ENCODE results near the gene CISH.

CISH gene

DNA sequence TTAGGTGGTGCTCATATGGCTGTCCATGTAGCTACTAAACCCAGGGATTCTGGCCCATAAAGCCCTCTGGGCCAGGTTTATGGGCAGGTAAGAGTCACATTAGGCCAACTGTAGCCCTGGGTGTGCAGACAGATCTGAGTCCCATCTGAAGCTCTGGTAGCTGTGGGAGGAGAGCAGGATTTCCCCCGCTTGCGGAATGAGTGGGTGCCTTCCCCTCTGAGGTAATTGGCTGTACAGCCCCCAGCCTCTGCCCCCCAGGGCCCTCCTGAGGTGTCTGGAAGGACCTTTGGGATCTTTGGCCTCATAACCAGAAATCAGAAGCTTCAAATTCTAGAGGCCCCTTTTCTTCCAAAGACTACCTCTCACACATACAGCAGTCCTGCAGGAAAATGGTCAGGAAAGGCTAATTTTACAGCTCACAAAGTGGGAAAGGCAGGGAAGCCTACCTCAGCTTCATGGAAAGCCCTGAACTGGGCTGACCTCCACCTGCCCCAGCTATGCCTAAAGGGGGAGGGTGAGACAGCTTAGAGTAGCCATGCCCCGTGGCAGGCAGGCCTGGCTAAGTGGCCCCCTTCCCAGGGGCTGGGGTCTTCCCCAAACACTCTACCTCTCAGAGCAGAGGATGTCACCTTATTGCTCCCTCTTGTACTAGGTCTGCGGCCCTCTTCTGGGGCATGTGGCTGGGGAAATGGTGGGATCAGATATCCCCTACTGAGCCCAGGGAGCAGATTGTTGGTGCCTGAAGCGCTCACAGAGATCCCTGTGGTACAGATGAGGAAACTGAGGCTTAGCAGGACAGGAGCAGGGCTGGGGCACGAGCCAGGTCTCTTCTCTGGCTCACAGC lies 25.4 kb downstream of the CISH start:
- Histone ChIP-seq H3K4me3 (ENCODE audit: low read length, poor library complexity, severe bottlenecking) (no peak overlapping the region), H3K9me2 (replicated peaks; ENCODE audit: low read depth, low read length) (no peaks in the 10 kb centered on the region), H3K9me3 (ENCODE audit: insufficient read depth, low read depth, low read length) (no peaks in the 10 kb centered on the region), H2AFZ (ENCODE audit: low read length) (no peak overlapping the region), H3K27me3 (ENCODE audit: insufficient read depth, low read length, poor library complexity, severe bottlenecking) (no peaks in the 10 kb centered on the region), H3K4me1 (ENCODE audit: insufficient read depth, low read length, poor library complexity, severe bottlenecking) (peaks cover 7% of the 10 kb centered on the region), H3K9ac (ENCODE audit: low read depth, low read length, poor library complexity, severe bottlenecking) (no peak overlapping the region), H3K36me3 (ENCODE audit: insufficient read depth, low read length) (no peaks in the 10 kb centered on the region), H3K4me2 (ENCODE audit: low read depth, low read length, poor library complexity, severe bottlenecking) (no peak overlapping the region), H3F3A (ENCODE audit: low read depth) (no peaks in the 10 kb centered on the region), H3K79me2 (ENCODE audit: insufficient read depth, low read length) (no peaks in the 10 kb centered on the region), H4K20me1 (ENCODE audit: insufficient read depth, low read length, poor library complexity, severe bottlenecking) (no peaks in the 10 kb centered on the region)
- TF ChIP-seq, protein P1, sequence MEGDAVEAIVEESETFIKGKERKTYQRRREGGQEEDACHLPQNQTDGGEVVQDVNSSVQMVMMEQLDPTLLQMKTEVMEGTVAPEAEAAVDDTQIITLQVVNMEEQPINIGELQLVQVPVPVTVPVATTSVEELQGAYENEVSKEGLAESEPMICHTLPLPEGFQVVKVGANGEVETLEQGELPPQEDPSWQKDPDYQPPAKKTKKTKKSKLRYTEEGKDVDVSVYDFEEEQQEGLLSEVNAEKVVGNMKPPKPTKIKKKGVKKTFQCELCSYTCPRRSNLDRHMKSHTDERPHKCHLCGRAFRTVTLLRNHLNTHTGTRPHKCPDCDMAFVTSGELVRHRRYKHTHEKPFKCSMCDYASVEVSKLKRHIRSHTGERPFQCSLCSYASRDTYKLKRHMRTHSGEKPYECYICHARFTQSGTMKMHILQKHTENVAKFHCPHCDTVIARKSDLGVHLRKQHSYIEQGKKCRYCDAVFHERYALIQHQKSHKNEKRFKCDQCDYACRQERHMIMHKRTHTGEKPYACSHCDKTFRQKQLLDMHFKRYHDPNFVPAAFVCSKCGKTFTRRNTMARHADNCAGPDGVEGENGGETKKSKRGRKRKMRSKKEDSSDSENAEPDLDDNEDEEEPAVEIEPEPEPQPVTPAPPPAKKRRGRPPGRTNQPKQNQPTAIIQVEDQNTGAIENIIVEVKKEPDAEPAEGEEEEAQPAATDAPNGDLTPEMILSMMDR (conservative IDR thresholded peaks at IDR 0.05; ENCODE audit: low read length), result no peak
- TF ChIP-seq EZH2phosphoT487 (IDR thresholded peaks at IDR 0.05; ENCODE audit: borderline replicate concordance), result no peak

DNA sequence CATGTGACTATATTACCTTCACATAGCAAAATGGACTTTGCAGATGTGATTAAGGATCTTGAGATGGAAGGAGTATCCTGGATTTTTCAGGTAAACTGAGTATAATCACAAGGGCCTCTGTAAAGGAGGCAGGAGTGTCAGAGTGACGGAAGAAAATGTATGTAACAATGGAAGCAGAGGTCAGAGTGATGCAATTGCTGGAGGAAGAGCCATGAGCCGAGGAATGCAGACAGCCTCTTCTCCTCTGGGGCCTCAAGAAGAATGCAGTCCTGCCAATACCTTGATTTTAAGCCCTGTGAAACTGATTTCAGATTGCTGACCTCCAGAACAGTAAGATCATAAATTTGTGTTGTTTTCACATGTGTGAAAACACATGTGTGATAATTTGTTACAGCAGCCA lies 27.2 kb downstream of the CISH start:
- H3K9ac ChIP-seq (ENCODE audit: low read depth, low read length, poor library complexity, severe bottlenecking), result no peak overlapping the region
- H3K9me2 ChIP-seq (replicated peaks; ENCODE audit: low read depth, low read length), result no peaks in the 10 kb centered on the region
- no peaks in the 10 kb centered on the region for H3K27me3 ChIP-seq (ENCODE audit: insufficient read depth, low read length, poor library complexity, severe bottlenecking)
- no peak overlapping the region for H3K4me3 ChIP-seq (ENCODE audit: low read length, poor library complexity, severe bottlenecking)
- H3K4me2 ChIP-seq (ENCODE audit: low read depth, low read length, poor library complexity, severe bottlenecking), result no peak overlapping the region
- no peaks in the 10 kb centered on the region for H3K36me3 ChIP-seq (ENCODE audit: insufficient read depth, low read length)
- no peaks in the 10 kb centered on the region for H3K4me1 ChIP-seq (ENCODE audit: insufficient read depth, low read length, poor library complexity, severe bottlenecking)
- H3F3A ChIP-seq (ENCODE audit: low read depth), result no peaks in the 10 kb centered on the region
- no peaks in the 10 kb centered on the region for H4K20me1 ChIP-seq (ENCODE audit: insufficient read depth, low read length, poor library complexity, severe bottlenecking)
- H2AFZ ChIP-seq (ENCODE audit: low read length), result no peak overlapping the region
- TF ChIP-seq, protein P1 (conservative IDR thresholded peaks at IDR 0.05; ENCODE audit: low read length), result no peak
- TF ChIP-seq EZH2phosphoT487 (IDR thresholded peaks at IDR 0.05; ENCODE audit: borderline replicate concordance), result no peak
- no peaks in the 10 kb centered on the region for H3K9me3 ChIP-seq (ENCODE audit: insufficient read depth, low read depth, low read length)
- H3K79me2 ChIP-seq (ENCODE audit: insufficient read depth, low read length), result no peaks in the 10 kb centered on the region

DNA sequence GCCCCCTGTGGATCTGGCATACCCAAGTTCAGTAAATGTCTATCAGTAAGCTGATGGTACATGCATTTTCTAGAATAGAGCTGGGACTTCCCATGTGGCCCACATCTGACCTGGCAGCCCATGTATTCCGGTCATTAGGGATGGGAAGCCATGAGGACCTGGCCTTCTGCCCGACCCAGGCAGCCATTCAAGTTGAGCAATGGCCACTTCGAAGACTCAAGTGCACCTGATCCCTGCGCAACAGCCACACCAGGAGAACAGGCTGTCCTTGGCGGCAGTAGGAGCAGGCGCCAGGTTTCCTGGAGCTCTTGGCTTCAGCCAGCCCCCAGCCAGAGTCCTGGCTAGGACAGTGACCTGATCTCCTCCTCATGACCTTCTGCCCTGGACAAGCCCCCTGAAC lies 27.7 kb downstream of the CISH start:
- Histone ChIP-seq H3F3A (ENCODE audit: low read depth) (no peaks in the 10 kb centered on the region), H3K9me3 (ENCODE audit: insufficient read depth, low read depth, low read length) (no peaks in the 10 kb centered on the region), H3K79me2 (ENCODE audit: insufficient read depth, low read length) (no peaks in the 10 kb centered on the region), H3K9ac (ENCODE audit: low read depth, low read length, poor library complexity, severe bottlenecking) (no peak overlapping the region), H3K27me3 (ENCODE audit: insufficient read depth, low read length, poor library complexity, severe bottlenecking) (no peaks in the 10 kb centered on the region), H3K4me2 (ENCODE audit: low read depth, low read length, poor library complexity, severe bottlenecking) (no peak overlapping the region), H3K4me3 (ENCODE audit: low read length, poor library complexity, severe bottlenecking) (no peak overlapping the region), H3K4me1 (ENCODE audit: insufficient read depth, low read length, poor library complexity, severe bottlenecking) (no peaks in the 10 kb centered on the region), H3K9me2 (replicated peaks; ENCODE audit: low read depth, low read length) (no peaks in the 10 kb centered on the region), H3K36me3 (ENCODE audit: insufficient read depth, low read length) (no peaks in the 10 kb centered on the region), H2AFZ (ENCODE audit: low read length) (no peak overlapping the region), H4K20me1 (ENCODE audit: insufficient read depth, low read length, poor library complexity, severe bottlenecking) (no peaks in the 10 kb centered on the region)
- no peak for TF ChIP-seq EZH2phosphoT487 (IDR thresholded peaks at IDR 0.05; ENCODE audit: borderline replicate concordance)
- TF ChIP-seq, protein P1 (conservative IDR thresholded peaks at IDR 0.05; ENCODE audit: low read length), result no peak
